Thoracic aorta (tissue), 2 donors: ENCODE measurements around the gene DNM3. TPM values are rescaled to one million over a fixed set of nuclear protein-coding genes. Genes with fewer than 3 reads are reported as not detected.

Source experiments
- ATAC-seq: fragments of 150-250 bp; one replicate; pipeline ENCODE4 v1.8.0; 2017; ENCODE audit warnings: low read depth; ENCODE audit not compliant: insufficient number of reproducible peaks, low FRiP score
- DNase-seq: peaks from one replicate; pipeline ENCODE4 v3.0.0-alpha.2; 2020; ENCODE audit warnings: low spot score
- H3K27ac ChIP-seq, 2 donors: fragments of 200-600 bp; sonication (generic); 1 replicate in 1 of 2; 2 replicates in 1 of 2; pipeline ENCODE4 v1.5.1; 2016; ENCODE audit warnings: mild to moderate bottlenecking in 2 of 2, moderate library complexity in 2 of 2
- H3K27me3 ChIP-seq: fragments of 200-600 bp; sonication (generic); replicated peaks from 2 replicates; pipeline ENCODE4 v1.6.0; 2016; ENCODE audit warnings: mild to moderate bottlenecking; ENCODE audit not compliant: insufficient read depth
- H3K36me3 ChIP-seq: fragments of 200-600 bp; sonication (generic); one replicate; pipeline ENCODE4 v1.5.1; 2016
- H3K4me1 ChIP-seq, 2 donors: fragments of 200-600 bp; sonication (generic); 1 replicate in 1 of 2; 2 replicates in 1 of 2; pipeline versions ENCODE4 v1.5.1 to v1.6.0; 2016; ENCODE audit warnings: low read depth in 2 of 2, mild to moderate bottlenecking in 1 of 2; ENCODE audit not compliant: control insufficient read depth in 1 of 2
- H3K4me3 ChIP-seq: fragments of 200-600 bp; sonication (generic); 2 replicates; pipeline ENCODE4 v1.5.1; 2016; ENCODE audit warnings: mild to moderate bottlenecking
- H3K9me3 ChIP-seq: fragments of 200-600 bp; sonication (generic); 2 replicates; pipeline ENCODE4 v1.5.1; 2016
- CTCF ChIP-seq: fragments of 200-600 bp; sonication (generic); IDR thresholded peaks from one replicate; pipeline ENCODE4 v1.5.1; 2019; ENCODE audit warnings: antibody characterized with exemption
- total RNA-seq, 2 donors: library from RNA; depleted of rRNA; stranded (reverse); fragments of >200 nt; gene quantifications; one replicate each; pipeline versions ENCODE4 v1.1.0 to v1.2.3, GENCODE V29; 2016

DNM3 gene
- total RNA-seq, 2 donors from 2014 or later, result 5.8 to 7.5 TPM

DNA sequence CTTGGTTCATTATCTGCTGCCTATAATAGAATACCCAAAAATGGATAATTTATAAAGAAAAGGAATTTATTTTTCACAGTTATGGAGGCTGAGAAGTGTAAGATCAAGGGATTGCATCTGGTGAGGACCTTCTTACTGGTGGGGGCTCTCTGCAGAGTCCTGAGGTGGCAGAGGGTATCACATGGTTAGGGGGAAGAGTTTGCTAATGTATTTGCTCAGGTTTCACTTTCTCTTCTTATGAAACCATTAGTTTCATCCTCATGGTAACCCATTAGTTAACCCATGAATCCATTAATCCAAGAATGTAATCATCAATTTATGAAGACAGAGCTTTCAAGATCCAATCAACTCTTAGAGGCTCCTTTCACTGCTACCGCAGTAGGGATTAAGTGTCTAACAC, 120.6 kb downstream of the DNM3 start:
- H3K4me3 ChIP-seq, result no peak overlapping the region
- H3K27ac ChIP-seq, result no peak overlapping the region
- ATAC-seq (no peak), DNase-seq (no peak)
- no peaks in the 10 kb centered on the region for H3K4me1 ChIP-seq
- H3K36me3 ChIP-seq, result no peaks in the 10 kb centered on the region
- H3K9me3 ChIP-seq, result no peaks in the 10 kb centered on the region
- TF ChIP-seq CTCF, result no peak
- H3K27me3 ChIP-seq, result no peaks in the 10 kb centered on the region

- no peaks in the 10 kb centered on the region for H3K9me3 ChIP-seq
- no peak overlapping the region for H3K4me3 ChIP-seq
- ATAC-seq, result no peak
- TF ChIP-seq CTCF, result no peak
- H3K4me1 ChIP-seq, result no peaks in the 10 kb centered on the region
- DNase-seq, result no peak
- H3K36me3 ChIP-seq, result no peaks in the 10 kb centered on the region
- H3K27me3 ChIP-seq, result no peaks in the 10 kb centered on the region
- no peak overlapping the region for H3K27ac ChIP-seq
Measured at GRCh38 chr1:171963762-171964161, 122.5 kb downstream of the DNM3 start.

DNA sequence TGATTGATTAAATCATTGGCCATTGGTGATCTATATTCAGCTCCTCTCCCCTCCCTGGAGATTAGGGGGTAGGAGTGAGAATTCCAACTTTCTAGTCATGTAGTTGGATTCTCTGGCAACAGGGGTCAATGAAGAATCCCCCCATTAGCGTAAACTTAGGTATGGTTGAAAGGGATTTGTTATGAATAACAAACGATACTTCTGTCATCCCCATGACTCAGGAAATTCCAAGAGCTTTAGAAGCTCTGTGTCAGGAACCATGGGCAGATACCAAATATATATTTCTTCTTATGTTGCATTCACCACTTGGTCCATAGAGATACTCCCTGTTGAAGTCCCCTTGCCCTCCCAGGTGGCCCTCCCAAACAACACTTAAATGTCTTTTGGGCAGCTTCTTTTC, 124.5 kb downstream of the DNM3 start:
- ATAC-seq, result no peak
- Histone ChIP-seq H3K36me3 (no peaks in the 10 kb centered on the region), H3K4me3 (no peak overlapping the region), H3K9me3 (no peaks in the 10 kb centered on the region), H3K27ac (no peak overlapping the region), H3K27me3 (no peaks in the 10 kb centered on the region), H3K4me1 (no peaks in the 10 kb centered on the region)
- DNase-seq, result no peak
- TF ChIP-seq CTCF, result no peak

- H3K36me3 ChIP-seq, result no peaks in the 10 kb centered on the region
- H3K4me1 ChIP-seq, result no peaks in the 10 kb centered on the region
- no peaks in the 10 kb centered on the region for H3K27me3 ChIP-seq
- no peak for TF ChIP-seq CTCF
- no peaks in the 10 kb centered on the region for H3K9me3 ChIP-seq
- no peak overlapping the region for H3K27ac ChIP-seq
- ATAC-seq (no peak), DNase-seq (no peak)
- H3K4me3 ChIP-seq, result no peak overlapping the region
Measured at GRCh38 chr1:171966426-171967220, 125.3 kb downstream of the DNM3 start.

DNA sequence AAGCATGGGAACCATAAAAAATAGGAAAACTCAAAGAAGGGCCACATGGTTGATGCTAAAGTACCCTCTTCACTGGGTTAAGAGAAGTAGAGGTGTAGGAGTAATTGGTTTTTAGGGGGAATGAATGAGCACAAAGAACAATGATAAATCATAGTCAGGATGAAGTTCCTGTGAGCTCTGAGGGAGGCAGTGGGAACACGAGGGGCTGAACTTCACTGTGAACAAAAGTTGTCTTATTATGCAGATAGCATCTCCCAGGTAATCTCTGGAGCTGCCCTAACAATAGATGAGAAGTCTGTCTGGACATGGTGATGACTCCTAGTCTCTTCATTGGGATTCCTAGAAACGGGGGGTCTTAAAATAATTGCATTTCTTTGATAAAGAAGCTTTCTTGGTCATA, 127.9 kb downstream of the DNM3 start:
- Histone ChIP-seq H3K27me3 (no peaks in the 10 kb centered on the region), H3K36me3 (no peaks in the 10 kb centered on the region), H3K4me3 (no peak overlapping the region), H3K9me3 (no peaks in the 10 kb centered on the region), H3K27ac (no peak overlapping the region), H3K4me1 (no peaks in the 10 kb centered on the region)
- no peak for TF ChIP-seq CTCF
- DNase-seq (no peak), ATAC-seq (no peak)
